ENCODE data around the gene DNAJC19. TPM values are rescaled to one million over a fixed set of nuclear protein-coding genes. Genes with fewer than 3 reads are reported as not detected.

The DNAJC19 gene
- total RNA-seq, 2 donors from 2014 or later, result 26.5 to 37.7 TPM

Other genes starting within 250 kb of the DNAJC19 start
- gene FXR1, start 77.1 kb downstream of the DNAJC19 start, total RNA-seq, result 100 to 1,000 TPM; 121 to 158 TPM